NCI-H2029 treated with DMSO at 0.1 percent for 48 hours (cell line): Measurements from ENCODE around the gene CD33.

Experiments
- DNase-seq: peaks from one replicate; lab custom pipeline; 2025; lab: John Stamatoyannopoulos, UW

The CD33 gene

GRCh38 chr19:51258165-51259160 is 33.6 kb downstream of the CD33 start:
- DNase-seq: no peak

GRCh38 chr19:51259348-51260245 is 34.7 kb downstream of the CD33 start:
- no peak for DNase-seq

- DNase-seq: no peak
These were observed 38.9 kb downstream of the CD33 start for GRCh38 chr19:51263808-51264207.

GRCh38 chr19:51271067-51271466 is 46.2 kb downstream of the CD33 start:
- DNase-seq: no peak

DNA sequence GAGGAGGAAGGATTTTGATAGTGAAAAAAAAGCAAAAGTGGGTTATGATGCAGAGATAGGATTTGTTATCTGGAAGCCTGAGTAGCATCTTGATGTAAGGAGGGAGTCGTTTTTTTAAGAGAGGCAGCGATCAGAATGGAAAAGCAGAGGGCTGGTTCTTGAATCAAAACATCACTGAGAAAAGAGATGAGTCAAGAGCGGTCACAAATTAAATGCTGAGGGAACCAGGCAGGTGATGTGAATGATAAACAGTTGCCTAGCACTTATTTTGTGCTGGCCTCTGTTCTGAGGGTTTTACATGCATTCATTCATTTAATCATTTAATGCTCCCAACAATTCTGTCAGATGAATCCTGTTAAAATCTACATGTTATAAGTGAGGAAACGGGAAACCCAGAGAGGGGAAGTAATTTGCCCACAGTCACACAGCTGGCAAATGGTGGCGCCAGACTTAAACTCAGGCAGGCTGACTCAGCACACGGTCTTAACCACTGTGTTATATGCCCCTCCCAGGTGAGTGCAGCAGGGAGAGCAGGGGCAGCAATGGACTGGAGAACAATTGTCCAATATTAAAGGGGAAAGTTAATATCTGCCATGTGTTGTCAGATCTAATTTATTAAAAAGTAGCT is 47.4 kb downstream of the CD33 start:
- no peak for DNase-seq

GRCh38 chr19:51274049-51274770 is 49.3 kb downstream of the CD33 start:
- no peak for DNase-seq

GRCh38 chr19:51277112-51277511 is 52.2 kb downstream of the CD33 start:
- DNase-seq: no peak

GRCh38 chr19:51282335-51282734 is 57.5 kb downstream of the CD33 start:
- DNase-seq: no peak

GRCh38 chr19:51285682-51286081 is 60.8 kb downstream of the CD33 start:
- DNase-seq: no peak
